Retinal pigment epithelial cell (primary cell): ENCODE results near the gene VWA8.
"Not testable (repeated sequence)": the region's sequence is repeated elsewhere in the genome, so short reads cannot be mapped to it uniquely, and the experiment has no call there.

Source experiments
- DNase-seq: peaks from one replicate; pipeline ENCODE4 v3.0.0-alpha.2; 2010; ENCODE audit warnings: low read depth
- H3K4me3 ChIP-seq: 2 replicates; pipeline ENCODE4 v1.5.1; 2011; ENCODE audit warnings: mild to moderate bottlenecking, low read length, control low read depth, moderate library complexity
- TF ChIP-seq, protein P1 (sequence below): conservative IDR thresholded peaks from 2 replicates; pipeline ENCODE4 v1.5.1; 2011; ENCODE audit warnings: low read depth, low read length, control low read depth, inconsistent platforms

The VWA8 gene

DNA sequence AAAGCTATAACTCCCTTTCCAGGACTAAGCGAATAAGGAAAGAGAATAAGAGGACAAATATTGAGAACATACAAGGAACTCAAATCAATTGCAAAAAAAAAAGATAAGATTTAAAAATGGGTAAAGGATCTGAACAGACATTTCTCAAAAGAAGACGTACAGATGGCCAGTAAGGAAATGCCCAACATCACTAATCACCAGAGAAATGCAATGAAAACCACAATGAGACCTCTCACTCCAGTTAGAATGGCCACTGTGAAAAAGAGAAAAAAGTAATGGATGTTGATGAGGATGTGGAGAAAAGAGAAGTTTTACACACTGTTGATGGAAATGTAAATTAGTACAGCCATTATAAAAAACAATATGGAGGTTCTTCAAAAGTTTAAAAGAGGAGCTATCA is 63.8 kb downstream of the VWA8 start:
- no peak for DNase-seq
- H3K4me3 ChIP-seq: no peak overlapping the region
- TF ChIP-seq, protein P1, sequence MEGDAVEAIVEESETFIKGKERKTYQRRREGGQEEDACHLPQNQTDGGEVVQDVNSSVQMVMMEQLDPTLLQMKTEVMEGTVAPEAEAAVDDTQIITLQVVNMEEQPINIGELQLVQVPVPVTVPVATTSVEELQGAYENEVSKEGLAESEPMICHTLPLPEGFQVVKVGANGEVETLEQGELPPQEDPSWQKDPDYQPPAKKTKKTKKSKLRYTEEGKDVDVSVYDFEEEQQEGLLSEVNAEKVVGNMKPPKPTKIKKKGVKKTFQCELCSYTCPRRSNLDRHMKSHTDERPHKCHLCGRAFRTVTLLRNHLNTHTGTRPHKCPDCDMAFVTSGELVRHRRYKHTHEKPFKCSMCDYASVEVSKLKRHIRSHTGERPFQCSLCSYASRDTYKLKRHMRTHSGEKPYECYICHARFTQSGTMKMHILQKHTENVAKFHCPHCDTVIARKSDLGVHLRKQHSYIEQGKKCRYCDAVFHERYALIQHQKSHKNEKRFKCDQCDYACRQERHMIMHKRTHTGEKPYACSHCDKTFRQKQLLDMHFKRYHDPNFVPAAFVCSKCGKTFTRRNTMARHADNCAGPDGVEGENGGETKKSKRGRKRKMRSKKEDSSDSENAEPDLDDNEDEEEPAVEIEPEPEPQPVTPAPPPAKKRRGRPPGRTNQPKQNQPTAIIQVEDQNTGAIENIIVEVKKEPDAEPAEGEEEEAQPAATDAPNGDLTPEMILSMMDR: no peak

DNA sequence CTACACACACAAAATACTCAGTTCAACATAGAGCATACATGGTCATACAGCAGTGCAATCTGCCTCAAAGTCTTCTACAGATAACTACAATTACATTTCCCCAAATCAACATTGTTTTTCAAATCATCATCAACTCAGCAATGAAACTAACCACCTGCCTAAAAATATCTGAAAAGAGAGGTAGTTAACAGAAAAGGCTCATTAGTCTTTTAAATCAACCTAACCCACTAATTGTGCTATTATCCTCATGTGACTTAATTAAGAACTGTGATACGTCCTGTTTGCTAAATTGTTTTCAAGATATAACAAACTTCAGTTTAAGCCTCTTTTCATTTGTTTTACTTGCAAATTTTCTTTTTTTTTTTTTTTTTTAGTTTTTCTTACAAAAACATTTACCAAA is 65.4 kb downstream of the VWA8 start:
- TF ChIP-seq, protein P1: no peak
- no peak overlapping the region for H3K4me3 ChIP-seq
- DNase-seq: no peak

DNA sequence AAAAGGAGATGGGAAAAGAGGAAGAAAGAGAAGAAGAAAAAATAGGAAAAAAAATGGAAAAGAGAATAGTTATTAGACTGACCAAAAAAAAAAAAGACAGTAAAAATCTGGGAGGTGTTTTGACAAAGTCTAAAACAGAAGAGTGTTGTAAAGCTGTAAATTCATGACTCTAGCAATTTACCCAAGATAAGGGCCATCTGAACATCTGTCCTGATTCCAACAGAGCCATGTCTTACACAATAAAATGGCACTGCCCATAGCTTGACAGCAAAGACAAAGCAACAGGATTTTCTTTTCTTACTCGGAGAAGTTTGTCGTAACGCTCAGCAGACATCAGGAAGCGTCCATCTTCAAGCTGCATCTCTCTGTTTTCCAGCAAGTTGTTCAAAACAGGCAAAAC is 69.8 kb downstream of the VWA8 start:
- TF ChIP-seq, protein P1: no peak
- H3K4me3 ChIP-seq: no peak overlapping the region
- DNase-seq: no peak

DNA sequence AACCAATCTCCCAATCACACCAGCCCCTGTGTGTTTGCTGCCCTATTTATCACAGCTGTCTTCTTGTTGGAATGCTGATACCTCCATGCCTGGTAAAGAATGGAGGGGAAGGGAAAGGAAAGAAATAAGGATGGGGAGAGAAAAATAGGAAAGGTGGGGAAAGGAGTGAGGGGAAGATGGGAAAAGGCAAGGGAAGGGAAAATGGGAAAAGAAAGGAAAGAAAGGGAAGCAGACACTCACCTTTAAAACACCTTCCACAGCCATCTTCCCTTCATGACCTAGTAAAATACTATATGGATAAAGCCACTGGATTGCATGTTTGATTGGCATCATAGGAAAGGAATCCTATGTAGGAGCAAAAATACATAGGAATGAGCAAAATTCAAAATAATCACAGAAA is 77.8 kb downstream of the VWA8 start:
- no peak for DNase-seq
- no peak overlapping the region for H3K4me3 ChIP-seq
- TF ChIP-seq, protein P1: no peak

DNA sequence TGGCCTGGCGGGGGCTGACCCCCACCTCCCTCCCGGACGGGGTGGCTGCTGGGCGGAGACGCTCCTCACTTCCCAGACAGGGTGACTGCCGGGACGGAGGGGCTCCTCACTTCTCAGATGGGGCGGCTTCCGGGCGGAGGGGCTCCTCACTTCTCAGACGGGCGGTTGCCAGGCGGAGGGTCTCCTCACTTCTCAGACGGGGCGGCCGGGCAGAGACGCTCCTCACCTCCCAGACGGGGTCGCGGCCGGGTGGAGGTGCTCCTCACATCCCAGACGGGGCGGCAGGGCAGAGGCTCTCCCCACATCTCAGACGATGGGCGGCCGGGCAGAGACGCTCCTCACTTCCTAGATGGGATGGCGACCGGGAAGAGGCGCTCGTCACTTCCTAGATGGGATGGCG is 79.0 kb downstream of the VWA8 start:
- not testable (repeated sequence) for H3K4me3 ChIP-seq, DNase-seq

DNA sequence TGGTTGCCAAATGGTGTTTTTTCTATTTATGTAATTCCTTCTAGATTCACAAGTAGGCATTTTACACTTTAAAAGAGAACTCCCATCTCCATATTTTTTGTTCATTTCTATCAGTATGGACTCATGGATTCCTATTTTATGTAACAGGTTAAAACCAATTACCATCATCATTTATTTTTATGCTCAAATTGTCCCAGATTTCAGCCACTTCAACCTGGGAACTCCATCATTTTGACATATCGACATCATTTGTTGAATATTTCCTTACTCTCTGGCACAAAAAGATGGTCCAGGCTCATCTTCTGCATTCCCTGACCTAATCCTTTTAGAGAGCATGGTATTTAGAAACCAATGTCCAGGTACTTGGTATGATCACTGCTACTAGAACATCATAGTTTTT is 79.9 kb downstream of the VWA8 start:
- TF ChIP-seq, protein P1: no peak
- DNase-seq: no peak
- H3K4me3 ChIP-seq: no peak overlapping the region

DNA sequence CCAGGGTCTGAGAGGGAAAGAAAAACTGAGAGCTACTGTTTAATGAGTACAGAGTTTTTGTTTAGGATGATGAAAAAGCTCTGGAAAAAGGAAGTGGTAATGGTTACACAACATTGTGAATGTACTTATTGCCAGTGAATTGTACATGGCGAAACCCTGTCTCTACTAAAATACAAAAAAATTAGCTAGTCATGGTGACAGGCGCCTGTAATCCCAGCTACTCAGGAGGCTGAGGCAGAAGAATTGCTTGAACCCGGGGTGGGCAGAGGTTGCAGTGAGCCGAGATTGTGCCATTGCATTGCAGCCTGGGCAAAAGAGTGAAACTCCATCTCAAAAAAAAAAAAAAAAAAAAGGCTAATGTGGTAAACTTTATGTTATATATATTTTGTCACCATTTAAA is 96.3 kb downstream of the VWA8 start:
- TF ChIP-seq, protein P1: no peak
- H3K4me3 ChIP-seq: no peak overlapping the region
- no peak for DNase-seq

DNA sequence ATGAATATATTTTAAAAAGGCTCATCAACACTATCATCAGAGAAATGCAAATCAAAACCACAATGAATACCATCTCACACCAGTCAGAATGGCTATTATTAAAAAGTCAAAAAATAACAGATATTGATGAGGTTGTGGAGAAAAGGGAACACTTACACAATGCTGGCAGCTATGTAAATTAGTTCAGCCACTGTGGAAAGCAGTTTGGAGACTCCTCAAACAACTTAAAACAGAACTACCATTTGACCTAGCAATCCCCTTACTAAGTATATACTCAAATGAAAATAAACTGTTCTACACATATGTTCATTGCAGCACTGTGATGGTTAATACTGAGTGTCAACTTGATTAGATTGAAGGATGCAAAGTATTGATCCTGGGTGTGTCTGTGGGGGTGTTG is 98.2 kb downstream of the VWA8 start:
- not testable (repeated sequence) for DNase-seq, H3K4me3 ChIP-seq
